GM12878 (cell line): Measurements from ENCODE around the gene ZER1. TPM values are rescaled to one million over a fixed set of nuclear protein-coding genes. Genes with fewer than 3 reads are reported as not detected.

ENCODE experiments used
- ATF7 ChIP-seq: fragments of 450-650 bp; IDR thresholded peaks from 2 replicates; pipeline ENCODE4 v1.6.1; 2016; ENCODE audit warnings: low read depth, mild to moderate bottlenecking
- POLR2AphosphoS5 ChIP-seq: IDR thresholded peaks from 2 replicates; pipeline ENCODE4 v1.6.1; 2011; ENCODE audit warnings: mild to moderate bottlenecking, low read length, inconsistent platforms
- POU2F2 ChIP-seq: IDR thresholded peaks from 3 replicates; pipeline ENCODE4 v1.6.1; 2011; ENCODE audit warnings: low read depth, mild to moderate bottlenecking, low read length, borderline replicate concordance
- RAD51 ChIP-seq: fragments of 450-650 bp; IDR thresholded peaks from 2 replicates; pipeline ENCODE4 v1.6.1; 2016; ENCODE audit warnings: moderate library complexity, mild to moderate bottlenecking, inconsistent platforms
- SMC3 ChIP-seq: IDR thresholded peaks from 2 replicates; pipeline ENCODE4 v1.6.1; 2011; ENCODE audit warnings: low read length, improper control_type of control experiment, borderline replicate concordance
- TCF3 ChIP-seq: IDR thresholded peaks from 2 replicates; pipeline ENCODE4 v1.6.1; 2012; ENCODE audit warnings: low read depth, mild to moderate bottlenecking, low read length, borderline replicate concordance; ENCODE audit not compliant: insufficient read depth
- polyA plus RNA-seq, 11 experiments: library from polyadenylated mRNA; depleted of rRNA in 4 of 11; unstranded in 6 of 11; stranded (reverse) in 5 of 11; fragments of >200 nt; fragmentation: Nextera tagmentation in 4 of 11; fragmentation: Illumina TruSeq in 1 of 11; extraction: Ambion mirVana in 4 of 11; extraction: Trizol in 1 of 11; gene quantifications; 1 replicate in 1 of 11; 2 replicates in 10 of 11; pipeline versions ENCODE4 v1.2.1 to v1.2.3, GENCODE V29; 2011 to 2016; ENCODE audit warnings: inconsistent platforms in 2 of 11, missing spikeins in 2 of 11, low read depth in 1 of 11
- total RNA-seq, 4 experiments: library from RNA; depleted of rRNA in 3 of 4; stranded (reverse); fragments of >200 nt in 3 of 4; fragmentation: Illumina TruSeq in 1 of 4; extraction: Trizol in 1 of 4; gene quantifications; 2 replicates each; pipeline versions ENCODE4 v1.2.1 to v1.2.3, GENCODE V29; 2013 to 2021
- TF ChIP-seq, protein P1 (sequence below): IDR thresholded peaks from 2 replicates; pipeline ENCODE4 v1.6.1; 2011; ENCODE audit warnings: mild to moderate bottlenecking, low read depth, low read length, moderate library complexity; ENCODE audit not compliant: insufficient replicate concordance
- TF ChIP-seq, protein P2 (sequence below): IDR thresholded peaks from 2 replicates; pipeline ENCODE4 v1.6.1; 2011; ENCODE audit warnings: borderline replicate concordance, low read depth, mild to moderate bottlenecking, moderate library complexity, mixed read lengths, low read length; ENCODE audit not compliant: insufficient read depth; ENCODE audit errors: extremely low read length

The ZER1 gene
- total and polyA plus RNA-seq, 10 of the 15 experiments (the other 5 are each of a cell fraction or from before 2014, with no cell fraction given): 0.32 to 16.9 (median 7.9) TPM

DNA sequence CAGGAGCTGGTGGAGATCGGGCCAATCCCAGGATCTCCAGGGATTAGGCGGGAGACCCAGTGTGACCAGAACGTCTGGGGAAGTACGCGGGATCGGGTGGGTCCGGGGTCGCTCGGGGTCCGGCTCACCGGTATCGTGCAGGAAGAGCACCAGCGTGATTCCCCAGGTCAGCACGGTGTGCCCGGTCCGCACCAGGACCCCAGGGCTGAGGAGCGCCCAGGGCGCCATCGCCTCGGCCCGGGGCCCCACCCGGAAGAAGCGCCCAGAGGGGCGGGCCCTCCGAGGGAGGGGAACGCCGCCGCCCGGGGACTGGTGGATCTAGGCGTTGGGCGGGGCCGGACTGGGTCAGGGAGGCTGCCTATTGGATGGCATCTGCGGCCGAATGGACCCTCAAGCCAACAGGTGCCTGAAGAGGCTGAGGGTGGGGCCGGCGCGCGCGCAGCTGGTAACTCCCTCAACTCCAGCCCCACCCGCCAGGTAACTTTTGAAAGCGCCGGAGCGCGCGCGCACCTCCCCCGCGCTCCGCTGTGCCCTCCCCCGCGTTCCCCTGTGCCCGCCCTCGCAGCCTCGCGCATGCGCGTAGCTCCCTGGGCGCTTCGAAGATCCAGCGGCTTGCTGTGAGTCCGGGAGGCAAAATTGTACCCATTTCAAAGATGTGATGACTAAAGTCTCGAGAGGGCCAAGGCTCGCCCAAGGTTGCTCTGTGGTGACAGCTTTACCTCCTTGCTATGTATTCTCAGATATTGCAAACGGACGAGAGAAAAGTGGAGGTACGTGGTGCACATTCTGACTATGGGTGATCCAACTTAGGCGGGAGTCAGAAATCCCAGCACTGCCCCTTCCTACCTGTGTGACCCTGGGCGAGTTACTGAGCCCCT, 47.6 kb downstream of the ZER1 start, which contains the start of gene ZDHHC12 (continued):
- TF ChIP-seq, protein P1, sequence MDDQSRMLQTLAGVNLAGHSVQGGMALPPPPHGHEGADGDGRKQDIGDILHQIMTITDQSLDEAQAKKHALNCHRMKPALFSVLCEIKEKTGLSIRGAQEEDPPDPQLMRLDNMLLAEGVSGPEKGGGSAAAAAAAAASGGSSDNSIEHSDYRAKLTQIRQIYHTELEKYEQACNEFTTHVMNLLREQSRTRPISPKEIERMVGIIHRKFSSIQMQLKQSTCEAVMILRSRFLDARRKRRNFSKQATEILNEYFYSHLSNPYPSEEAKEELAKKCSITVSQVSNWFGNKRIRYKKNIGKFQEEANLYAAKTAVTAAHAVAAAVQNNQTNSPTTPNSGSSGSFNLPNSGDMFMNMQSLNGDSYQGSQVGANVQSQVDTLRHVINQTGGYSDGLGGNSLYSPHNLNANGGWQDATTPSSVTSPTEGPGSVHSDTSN: peak; percentile 24
- TF ChIP-seq POU2F2 (peak; percentile 83), TCF3 (no peak; the same call in 1 of the 2 replicates), ATF7 (no peak), RAD51 (no peak), SMC3 (no peak), POLR2AphosphoS5 (peak; percentile 94)
- TF ChIP-seq, protein P2, sequence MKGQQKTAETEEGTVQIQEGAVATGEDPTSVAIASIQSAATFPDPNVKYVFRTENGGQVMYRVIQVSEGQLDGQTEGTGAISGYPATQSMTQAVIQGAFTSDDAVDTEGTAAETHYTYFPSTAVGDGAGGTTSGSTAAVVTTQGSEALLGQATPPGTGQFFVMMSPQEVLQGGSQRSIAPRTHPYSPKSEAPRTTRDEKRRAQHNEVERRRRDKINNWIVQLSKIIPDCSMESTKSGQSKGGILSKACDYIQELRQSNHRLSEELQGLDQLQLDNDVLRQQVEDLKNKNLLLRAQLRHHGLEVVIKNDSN: no peak
